ENCODE measurements around the gene TNXB.
"Not testable (repeated sequence)": the region's sequence is repeated elsewhere in the genome, so short reads cannot be mapped to it uniquely, and the experiment has no call there.

DNA sequence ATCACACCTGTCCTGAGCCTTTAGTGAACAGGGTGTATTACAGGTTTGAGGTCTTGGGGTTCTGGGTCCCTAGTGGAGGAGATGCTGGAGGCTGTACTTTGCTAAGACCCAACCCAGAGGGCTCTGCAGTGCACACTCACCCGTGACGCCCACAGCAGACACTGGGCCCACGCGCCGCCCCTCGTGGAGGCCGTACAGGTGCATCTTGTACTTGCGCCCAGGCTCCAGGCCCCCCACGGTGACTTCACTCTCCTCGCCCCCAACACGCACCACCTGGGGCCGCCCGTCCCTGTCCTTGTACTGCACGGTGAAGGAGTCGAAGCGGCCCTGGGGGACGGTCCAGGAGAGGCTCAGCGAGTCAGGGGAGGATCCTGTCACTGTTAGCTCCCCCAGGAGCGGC lies 41.6 kb downstream of the TNXB start:
- TF ChIP-seq POLR2AphosphoS5 (IDR thresholded peaks at IDR 0.05; ENCODE audit: low read depth, low read length); TCF7L2 (IDR thresholded peaks at IDR 0.05; ENCODE audit: low read depth, low read length); SIN3A (IDR thresholded peaks at IDR 0.05; ENCODE audit: borderline replicate concordance, insufficient read depth, low read depth, low read length): not testable (repeated sequence)
- TF ChIP-seq, protein P1, sequence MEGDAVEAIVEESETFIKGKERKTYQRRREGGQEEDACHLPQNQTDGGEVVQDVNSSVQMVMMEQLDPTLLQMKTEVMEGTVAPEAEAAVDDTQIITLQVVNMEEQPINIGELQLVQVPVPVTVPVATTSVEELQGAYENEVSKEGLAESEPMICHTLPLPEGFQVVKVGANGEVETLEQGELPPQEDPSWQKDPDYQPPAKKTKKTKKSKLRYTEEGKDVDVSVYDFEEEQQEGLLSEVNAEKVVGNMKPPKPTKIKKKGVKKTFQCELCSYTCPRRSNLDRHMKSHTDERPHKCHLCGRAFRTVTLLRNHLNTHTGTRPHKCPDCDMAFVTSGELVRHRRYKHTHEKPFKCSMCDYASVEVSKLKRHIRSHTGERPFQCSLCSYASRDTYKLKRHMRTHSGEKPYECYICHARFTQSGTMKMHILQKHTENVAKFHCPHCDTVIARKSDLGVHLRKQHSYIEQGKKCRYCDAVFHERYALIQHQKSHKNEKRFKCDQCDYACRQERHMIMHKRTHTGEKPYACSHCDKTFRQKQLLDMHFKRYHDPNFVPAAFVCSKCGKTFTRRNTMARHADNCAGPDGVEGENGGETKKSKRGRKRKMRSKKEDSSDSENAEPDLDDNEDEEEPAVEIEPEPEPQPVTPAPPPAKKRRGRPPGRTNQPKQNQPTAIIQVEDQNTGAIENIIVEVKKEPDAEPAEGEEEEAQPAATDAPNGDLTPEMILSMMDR (IDR thresholded peaks at IDR 0.05) = not testable (repeated sequence)
